Bone marrow (tissue), 2 donors: ENCODE results near the gene PDXK.

Source experiments
- DNase-seq, 2 donors: peaks; one replicate each; lab custom pipeline; 2025; lab: John Stamatoyannopoulos, UW

Gene PDXK

DNA sequence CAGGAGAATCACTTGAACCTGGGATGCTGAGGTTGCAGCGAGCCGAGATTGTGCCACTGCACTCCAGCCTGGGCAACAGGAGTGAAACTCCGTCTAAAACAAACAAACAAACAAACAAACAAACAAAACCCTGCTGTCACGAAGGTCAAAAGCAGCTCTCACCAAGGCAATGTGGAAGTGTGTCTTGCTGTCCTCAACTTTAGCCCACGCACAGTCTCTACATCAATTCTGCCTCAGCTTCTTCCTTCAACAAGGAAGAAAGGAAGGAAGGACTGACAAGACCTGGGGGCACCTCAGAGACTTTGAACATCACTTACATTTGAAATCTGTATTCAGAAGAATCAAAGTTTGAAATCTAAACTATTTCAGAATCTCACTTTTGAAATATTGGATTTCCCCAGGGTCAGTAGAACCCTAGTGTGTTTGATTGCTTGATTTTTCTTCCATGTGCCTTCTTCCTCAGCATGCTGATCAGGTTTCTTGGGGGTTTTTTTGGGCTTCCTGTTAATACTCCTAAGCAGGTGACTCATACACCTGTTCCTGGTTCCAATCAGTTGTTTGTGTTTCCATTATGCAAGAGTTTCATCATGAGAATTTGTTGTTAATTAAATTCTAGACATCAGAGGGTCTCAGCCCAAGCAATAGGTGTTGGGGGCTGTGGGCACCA is 63.6 kb downstream of the PDXK start:
- DNase-seq, result no peak

DNA sequence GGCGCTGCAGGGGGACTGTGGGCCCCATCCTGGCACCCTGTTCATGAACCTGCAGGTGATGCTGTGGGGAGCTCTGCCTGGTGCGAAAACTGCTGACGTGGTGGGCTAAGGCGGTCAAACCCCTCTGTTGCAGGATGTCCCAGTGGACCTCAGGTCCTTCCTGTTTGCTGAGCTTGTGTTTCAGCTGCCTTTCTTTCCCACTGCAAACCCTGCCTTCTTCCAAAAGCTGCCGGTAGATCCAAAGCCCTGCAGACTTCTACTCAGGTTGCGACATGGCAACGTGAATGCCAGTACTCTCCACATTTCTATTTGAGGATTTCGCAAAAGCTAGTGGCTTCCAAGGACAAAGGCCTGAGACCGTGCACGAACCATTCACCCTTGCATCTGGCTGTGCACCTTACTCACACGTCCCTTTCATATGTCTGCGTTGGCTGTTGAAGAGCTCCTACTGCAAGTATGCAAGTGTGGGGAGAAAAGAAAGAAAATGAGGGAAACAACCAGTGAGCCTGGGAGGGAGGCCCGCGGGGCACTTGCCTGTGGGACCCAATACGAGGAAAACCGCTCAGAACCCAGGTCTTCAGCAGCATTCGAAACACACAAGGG is 64.3 kb downstream of the PDXK start:
- DNase-seq, result no peak

DNA sequence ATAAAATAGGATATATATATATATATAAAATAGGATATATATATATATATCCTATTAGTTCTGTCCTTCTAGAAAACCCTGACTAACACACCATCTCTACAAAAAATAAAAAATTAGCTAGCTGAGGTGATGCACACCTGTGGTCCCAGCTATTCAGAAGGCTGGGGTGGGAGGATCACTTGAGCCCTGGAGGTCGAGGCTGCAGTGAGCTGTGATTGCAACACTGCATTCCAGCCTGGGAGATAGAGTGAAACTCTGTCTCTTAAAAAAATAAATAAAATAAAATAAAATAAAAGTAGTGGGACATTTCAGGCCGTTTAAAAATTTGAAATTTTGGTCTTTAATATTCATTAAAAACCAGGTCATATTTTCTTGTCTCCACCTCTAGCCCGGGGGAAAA is 66.2 kb downstream of the PDXK start:
- DNase-seq, result no peak

DNA sequence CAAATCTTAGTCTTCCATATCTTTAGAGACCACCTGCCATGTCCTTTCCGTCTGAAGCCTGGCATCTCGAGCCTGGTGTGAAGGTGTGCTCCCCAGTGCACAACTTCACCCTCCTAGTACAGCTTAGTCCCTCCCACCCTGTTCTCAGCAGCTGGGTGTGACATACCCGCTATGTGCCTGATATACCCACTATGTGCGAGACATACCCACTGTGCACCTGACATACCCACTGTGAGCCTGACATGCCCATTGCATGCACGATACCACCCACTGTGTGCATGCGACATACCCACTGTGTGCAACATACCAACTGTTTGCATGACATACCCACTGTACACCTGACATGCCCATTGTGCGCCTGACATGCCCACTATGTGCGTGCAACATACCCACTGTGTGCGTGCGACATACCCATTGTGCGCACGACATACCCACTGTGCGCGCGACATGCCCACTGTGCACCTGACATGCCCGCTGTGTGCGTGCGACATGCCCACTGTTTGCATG is 67.4 kb downstream of the PDXK start:
- DNase-seq, result no peak

DNA sequence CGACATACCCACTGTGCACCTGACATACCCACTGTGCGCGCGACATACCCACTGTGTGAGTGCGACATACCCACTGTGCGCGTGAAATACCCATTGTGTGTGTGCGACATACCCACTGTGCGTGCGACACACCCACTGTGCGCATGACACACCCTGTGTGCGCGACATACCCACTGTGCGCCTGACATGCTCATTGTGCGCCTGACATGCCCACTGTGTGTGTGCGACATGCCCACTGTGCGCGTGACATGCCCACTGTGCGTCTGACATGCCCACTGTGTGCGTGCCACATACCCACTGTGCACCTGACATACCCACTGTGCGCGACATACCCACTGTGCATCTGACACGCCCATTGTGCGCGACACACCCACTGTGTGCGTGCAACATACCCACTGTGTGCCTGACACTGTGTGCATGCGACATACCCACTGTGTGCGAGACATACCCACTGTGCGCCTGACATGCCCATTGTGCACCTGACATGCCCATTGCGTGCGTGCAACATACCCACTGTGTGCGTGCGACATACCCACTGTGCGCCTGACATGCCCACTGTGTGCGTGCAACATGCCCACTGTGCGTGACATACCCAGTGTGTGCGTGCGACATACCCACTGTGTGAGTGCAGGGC is 68.0 kb downstream of the PDXK start:
- DNase-seq, result no peak

DNA sequence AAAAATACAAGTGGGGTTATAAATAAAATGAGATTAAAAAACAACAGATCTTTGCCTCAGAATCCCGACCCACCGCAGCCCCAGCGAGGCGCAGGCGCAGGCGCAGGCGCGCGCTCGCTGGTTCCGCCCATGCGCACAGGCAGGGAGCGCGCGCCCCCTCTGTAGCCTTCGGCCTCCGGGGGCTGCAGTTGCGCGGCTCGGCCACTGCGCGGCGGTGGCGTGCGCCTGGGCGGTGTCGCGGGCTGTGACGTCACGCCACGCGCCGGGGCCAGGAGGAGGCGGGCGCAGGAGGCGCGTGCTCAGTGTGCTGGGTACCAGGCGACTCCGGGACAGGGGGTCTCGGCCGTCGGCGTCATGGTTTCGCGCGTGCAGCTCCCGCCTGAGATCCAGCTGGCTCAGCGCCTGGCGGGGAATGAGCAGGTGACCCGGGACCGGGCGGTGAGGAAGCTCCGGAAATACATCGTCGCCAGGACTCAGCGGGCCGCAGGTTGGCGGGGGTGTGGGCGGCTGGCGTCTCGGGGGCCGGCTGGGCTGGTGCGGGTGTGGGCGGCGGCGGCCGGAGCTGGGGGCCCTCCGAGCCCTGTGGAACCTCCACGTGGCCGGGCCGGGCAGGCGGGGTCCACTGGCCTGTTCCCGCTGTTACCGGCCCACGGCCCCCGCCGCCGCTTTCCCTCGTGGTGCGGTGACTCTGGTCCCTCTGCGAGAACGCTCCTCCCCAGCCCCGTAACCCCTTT is 70.5 kb downstream of the PDXK start, which contains the start of gene RRP1:
Gene RRP1 (plus strand): TSS at position 302 of the 734 bp plus-strand sequence. CDS start 53 bp downstream, at position 355.
- peak; percentile 75 to 81 for DNase-seq

DNA sequence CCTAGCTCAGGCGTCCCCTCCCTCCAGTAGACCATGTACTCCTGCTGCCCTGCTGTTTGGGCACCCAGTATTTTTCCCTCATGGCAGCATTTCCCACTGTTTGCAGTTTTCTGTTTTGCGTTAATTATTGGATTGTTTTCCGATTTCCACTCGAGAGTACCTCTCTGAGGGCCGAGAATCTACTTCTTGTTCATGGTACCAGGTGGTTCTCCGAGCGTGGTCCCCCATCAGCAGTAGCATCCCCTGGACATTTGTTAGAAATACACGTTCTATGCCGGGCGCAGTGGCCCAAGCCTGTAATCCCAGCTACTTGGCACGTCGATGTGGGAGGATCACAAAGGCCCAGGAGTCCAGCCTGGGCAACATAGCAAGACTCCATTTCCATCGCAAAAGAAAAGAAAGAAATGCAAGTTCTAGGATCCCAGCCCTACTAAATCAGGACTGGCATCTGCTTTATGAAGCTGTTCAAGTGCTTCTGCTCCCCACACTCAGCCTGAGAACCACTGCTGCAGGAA is 71.1 kb downstream of the PDXK start:
- no peak for DNase-seq

DNA sequence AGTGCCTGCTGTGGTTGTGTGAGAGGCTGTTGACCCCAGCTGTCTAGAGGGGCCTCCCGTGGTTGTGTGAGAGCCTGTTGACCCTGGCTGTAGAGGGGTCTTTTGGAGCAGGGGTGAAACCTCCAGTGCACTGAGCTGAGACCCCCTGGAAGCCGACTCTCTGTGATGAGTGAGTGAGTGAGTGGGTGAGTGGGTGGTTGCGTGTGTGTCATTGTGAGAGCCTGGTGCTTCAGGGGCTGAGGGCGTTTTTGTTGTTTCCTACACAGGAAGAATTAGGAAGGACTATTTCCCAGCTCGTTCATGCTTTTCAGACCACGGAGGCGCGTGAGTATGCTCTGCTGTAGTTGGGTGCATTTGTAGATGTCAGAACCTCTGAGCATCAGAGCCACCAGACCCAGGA is 73.5 kb downstream of the PDXK start:
- DNase-seq, result no peak

DNA sequence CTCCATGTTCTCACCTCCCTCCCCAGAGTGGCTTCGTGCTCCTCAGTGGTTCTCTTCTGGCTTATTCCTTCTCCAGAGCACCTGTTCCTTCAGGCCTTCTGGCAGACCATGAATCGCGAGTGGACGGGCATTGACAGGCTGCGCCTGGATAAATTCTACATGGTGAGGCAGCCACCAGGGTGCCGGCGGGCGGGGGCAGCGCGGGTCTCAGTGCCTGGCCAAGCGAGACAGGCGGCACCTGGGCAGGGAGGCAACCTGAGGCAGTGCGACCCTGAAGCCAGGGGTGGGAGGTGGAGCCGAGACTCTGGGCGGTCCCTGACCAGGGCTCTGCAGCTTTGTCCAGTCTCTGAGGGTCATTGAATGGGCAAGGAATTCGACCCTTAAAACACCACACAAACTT is 74.3 kb downstream of the PDXK start:
- no peak for DNase-seq

DNA sequence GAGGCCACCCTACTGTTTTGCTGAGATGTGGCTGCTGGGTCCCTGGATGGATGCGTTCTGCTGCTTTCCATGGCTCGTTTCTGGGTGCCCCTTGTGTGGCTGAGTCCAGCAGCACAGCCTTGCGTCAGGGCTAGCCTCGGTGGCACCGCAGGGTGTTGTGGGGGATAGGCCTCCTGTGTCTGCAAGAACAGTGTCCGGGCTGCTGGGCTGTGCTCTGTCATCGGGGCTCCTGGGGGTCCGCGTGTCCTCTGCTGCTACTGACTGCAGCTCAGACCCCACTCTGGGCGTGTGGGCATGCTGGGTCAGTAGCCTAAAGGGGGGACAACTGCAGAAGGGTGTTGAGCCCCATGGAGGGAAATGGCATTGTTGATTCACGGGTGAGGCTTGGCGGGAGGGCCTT is 75.4 kb downstream of the PDXK start:
- no peak for DNase-seq

DNA sequence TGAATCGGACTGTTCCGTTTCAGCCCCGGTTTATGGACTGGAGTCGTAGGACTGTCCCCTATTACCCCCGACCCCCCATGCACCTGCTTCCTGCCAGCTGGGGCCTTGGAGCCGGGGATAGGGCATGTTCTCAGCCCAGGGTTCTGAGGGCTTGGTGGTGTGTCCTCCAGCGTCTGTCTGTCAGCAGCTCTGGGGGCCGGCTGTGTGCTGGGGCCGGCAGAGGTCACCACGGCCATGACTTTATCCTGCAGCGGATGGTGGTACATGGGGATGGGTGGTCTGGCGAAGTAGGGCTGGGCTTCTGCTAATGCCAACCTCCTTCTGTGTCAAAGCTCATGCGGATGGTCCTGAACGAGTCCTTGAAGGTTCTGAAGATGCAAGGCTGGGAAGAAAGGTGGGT is 75.9 kb downstream of the PDXK start:
- no peak for DNase-seq

DNA sequence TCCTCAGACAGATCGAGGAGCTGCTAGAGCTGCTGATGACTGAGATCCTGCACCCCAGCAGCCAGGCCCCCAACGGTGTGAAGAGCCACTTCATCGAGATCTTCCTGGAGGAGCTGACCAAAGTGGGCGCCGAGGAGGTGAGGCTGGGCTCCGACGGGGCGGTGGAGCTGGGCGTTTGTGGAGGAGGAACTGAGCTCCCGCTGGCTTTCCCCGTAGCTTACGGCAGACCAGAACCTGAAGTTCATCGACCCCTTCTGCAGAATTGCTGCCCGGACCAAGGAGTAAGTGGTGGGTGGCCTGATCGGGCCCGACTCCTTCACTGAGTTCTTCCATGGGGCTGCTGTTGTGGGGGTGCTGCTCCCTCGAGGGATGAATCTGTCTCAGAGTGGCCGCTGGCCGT is 78.5 kb downstream of the PDXK start:
- DNase-seq, result no peak

DNA sequence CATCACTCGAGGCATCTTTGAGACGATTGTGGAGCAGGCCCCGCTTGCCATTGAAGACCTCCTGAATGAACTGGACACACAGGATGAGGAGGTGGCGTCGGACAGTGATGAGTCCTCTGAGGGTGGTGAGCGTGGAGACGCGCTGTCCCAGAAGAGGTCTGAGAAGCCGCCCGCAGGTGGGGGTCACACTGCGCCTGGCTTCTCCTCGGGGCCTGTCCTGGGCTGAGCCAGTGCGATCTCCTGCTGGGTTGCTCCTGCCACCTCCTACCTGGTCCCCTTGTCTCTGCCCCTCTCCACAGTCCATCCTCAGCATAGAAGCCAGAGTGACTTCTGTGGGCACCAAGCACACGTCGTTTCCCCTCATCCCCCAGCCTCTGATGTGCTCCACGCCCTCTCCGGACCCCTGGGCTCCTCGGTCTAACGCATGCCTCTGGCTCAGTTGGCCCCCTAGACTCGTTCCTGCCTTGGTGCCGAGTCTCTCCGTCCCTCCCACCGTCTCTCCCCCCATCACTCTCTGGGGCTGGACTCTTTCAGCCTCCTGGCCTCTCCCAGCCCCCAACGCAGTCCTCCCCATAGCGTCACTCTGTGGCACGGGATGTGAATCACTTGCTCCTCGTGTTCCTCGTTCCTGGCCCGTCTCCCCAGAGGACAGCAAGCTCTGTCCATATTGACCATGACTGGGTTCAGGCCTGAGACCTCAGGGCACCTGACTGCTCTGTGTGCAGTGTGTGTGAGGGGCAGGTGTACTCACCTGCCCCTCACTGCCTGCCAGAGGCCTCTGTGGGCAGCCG is 79.2 kb downstream of the PDXK start:
- DNase-seq, result no peak

DNA sequence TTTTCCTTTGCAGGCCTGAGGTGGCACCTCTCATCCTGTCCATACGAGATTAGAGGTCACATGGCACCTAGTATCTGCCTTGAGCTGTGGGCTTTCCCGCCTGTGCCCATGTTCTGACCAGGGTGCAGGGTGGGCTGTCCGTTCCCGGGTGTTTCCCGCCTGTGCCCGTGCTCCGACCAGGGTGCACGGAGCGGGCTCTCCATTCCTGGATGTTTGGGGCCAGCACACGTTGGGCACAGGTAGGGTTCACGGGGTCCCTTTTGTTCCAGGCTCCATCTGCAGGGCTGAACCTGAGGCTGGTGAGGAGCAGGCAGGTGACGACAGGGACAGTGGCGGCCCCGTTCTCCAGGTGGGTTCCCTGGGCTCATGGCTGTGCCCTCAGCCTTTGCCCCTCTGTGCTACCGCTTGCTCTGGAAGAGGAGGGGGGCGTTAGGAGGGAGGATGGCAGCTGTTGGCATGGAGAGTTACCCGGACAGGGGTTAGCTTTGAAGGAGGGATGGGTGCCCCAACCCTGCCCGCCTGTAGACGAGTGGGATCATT is 80.4 kb downstream of the PDXK start:
- DNase-seq, result no peak

DNA sequence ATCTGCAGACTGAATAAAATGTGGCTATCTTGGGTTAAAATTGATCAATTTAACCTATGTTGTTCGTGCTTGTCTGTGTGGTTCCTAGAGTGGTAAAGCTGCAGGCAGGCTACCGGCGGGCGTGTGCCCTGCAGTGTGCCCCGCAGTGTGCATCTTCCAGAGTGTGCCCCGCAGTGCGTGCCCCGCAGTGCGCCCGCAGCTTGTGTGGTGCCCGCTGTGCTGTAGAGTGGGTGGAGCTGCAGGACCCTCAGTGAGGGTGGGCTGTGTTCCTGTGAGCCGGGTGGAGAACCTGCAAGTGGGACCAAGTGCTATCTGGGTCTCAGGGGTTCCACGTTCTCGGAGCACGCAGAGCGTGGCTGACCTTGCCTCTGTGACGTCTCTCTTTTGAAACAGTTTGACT is 81.2 kb downstream of the PDXK start:
- DNase-seq, result no peak

DNA sequence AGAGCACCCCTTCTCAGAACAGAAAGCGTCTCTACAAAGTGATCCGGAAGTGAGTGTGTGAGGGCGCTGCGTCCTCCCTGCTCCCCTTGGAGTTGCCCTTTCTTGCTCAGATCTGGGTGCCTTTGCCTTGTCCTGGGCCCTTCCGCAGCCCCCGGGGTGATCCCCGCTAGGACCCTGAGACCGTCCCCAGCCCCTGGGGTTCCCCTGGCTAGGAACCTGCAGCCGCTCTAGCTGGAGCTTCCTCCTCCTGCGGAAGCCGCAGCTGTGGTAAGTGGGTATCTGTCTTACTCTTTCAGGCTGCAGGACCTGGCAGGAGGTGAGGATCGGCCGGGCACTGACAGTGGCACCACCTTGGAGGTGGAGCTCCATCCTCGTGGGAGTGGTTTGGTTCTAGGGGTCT is 81.6 kb downstream of the PDXK start:
- no peak for DNase-seq

DNA sequence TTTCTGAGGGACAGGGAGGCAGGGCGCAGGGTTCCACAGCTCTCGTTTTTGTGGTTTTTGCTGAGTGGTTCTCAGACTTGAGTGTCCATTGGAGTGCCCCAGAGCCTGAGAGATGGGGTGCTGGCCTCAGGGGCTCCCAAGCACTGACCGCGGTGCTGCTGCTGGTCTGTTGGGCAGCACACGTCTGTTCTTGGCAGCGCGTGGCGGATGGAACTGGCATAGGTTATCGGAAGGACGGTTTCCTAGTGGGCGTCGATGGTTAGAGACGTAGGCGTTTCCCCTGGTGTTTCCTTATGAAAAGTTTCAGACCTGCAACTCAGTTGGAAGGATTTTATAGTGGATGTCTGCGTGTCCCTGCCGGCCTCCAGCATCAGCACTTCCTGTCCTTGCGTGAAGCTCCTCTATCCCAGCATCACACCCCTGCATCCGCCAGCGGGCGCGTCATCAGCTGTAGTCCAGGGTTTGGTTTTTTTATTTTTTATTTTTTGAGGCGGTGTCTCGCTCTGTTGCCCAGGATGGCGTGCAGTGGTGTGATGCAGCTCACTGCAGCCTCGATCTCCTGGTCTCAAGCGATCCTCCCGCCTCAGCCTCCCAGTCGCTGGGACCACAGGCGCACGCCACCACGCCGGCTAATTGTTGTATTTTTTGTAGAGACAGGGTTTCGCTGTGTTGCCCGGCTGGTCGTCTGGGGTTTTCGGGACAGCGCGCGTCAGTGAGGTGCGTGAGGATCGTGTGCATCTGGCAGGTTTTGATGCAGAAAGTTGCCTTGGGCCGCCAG is 82.3 kb downstream of the PDXK start:
- DNase-seq, result no peak

DNA sequence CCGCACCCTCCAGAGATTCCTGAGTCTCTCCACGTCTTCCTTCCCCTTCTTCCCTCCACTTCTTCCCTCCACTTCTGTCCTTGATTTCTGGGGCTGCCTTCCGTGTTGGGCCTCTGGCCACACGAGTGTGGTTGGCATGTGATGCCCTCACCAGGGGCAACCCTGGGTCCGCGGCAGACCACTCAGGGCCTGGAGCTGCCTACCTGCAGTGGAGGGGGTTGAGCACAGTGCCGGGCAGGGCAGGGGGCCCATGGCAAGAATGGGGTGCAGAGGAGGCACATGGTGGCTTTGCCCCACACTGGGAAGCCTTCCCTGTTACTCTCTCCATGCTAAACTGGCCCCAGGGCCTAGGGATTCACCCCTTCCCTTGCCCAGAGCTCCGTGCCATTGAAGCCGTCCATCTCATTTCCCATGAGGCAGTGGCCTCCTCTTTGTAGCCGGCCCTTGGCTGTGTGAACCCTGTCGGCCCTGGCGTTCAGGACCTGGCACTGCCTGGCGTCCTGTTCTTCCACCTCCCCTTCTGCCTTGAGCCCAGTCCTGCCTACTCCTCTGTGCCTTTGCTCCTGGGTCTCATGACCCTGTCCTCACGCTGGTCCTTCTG is 83.9 kb downstream of the PDXK start:
- DNase-seq, result no peak

DNA sequence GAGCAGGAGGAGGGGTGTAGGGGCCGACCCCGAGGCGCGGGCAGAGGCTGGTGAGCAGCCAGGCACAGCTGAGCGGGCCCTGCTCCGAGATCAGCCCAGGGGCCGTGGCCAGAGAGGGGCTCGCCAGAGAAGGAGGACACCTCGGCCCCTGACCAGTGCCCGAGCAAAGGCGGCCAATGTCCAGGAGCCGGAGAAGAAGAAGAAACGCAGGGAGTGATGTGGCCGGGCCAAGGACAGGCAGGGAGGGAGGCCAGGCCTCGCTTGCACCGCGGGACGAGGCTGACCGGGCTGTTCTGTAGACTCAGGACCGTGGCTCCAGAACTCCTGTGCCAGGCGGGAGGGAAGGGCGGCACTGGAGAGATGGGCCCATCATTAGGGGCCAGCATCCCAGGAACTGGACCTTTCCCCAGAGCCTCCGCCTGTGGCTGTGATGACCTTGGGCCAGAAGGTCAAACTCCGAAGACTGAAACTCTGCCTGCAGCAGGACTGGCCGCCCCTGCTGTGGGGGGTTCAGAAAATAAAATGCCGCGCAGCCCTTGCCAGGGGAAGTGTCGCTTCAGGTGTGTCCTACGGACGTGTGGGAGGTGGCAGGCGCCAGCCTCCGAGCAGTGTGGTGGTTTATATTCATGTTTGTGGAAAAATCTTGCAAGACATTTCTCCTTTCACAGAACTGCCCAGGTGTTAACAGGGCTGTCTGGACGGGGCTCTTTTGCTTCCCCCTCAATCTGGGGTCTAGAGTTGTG is 84.8 kb downstream of the PDXK start:
- DNase-seq, result no peak
